Measurements from ENCODE around the gene ZDHHC14. TPM values are rescaled to one million over a fixed set of nuclear protein-coding genes. Genes with fewer than 3 reads are reported as not detected.
"Not testable (repeated sequence)": the region's sequence is repeated elsewhere in the genome, so short reads cannot be mapped to it uniquely, and the experiment has no call there.

The ZDHHC14 gene
- total RNA-seq, 1 donor from 2014 or later: 9.3 TPM

GRCh38 chr6:157460182-157460999, 79.4 kb downstream of the ZDHHC14 start:
- TF ChIP-seq CTCF (IDR thresholded peaks at IDR 0.05): no peak
- intact Hi-C loops (cut with DNase I): no loop called here
- Histone ChIP-seq H3K27ac (peak overlapping the region; percentile 63), H3K27me3 (ENCODE audit: low read depth) (no peaks in the 10 kb centered on the region), H3K4me3 (no peak overlapping the region), H3K9me3 (no peaks in the 10 kb centered on the region), H3K4me1 (peaks cover 24% of the 10 kb centered on the region), H3K36me3 (no peaks in the 10 kb centered on the region)
- DNase-seq (no peak), ATAC-seq (peak in 1 of 2 donors; percentile 21)

GRCh38 chr6:157461000-157461915, 80.3 kb downstream of the ZDHHC14 start:
- TF ChIP-seq CTCF (IDR thresholded peaks at IDR 0.05): peak; percentile 29
- Histone ChIP-seq H3K27me3 (ENCODE audit: low read depth) (no peaks in the 10 kb centered on the region), H3K4me3 (no peak overlapping the region), H3K36me3 (no peaks in the 10 kb centered on the region), H3K9me3 (no peaks in the 10 kb centered on the region), H3K27ac (peak overlapping the region; percentile 63), H3K4me1 (peaks cover 24% of the 10 kb centered on the region)
- intact Hi-C loops (cut with DNase I): no loop called here
- ATAC-seq: peak; percentile 50 to 51
- DNase-seq: no peak

GRCh38 chr6:157462956-157463742, 82.2 kb downstream of the ZDHHC14 start:
- no peak for ATAC-seq

GRCh38 chr6:157463743-157464135, 82.7 kb downstream of the ZDHHC14 start:
- H3K27me3 ChIP-seq (ENCODE audit: low read depth); H3K27ac ChIP-seq; H3K4me3 ChIP-seq; ATAC-seq; H3K9me3 ChIP-seq; H3K36me3 ChIP-seq; DNase-seq; intact Hi-C loops (cut with DNase I): not testable (repeated sequence)
- H3K4me1 ChIP-seq: peaks cover 24% of the 10 kb centered on the region

More at GRCh38 chr6:157462956-157463742, 82.2 kb downstream of the ZDHHC14 start:
- intact Hi-C loops (cut with DNase I): no loop called here
- Histone ChIP-seq H3K4me3 (no peak overlapping the region), H3K4me1 (peaks cover 24% of the 10 kb centered on the region), H3K27ac (peak overlapping the region; percentile 63), H3K27me3 (ENCODE audit: low read depth) (no peaks in the 10 kb centered on the region), H3K36me3 (no peaks in the 10 kb centered on the region), H3K9me3 (no peaks in the 10 kb centered on the region)
- no peak for DNase-seq
- no peak for TF ChIP-seq CTCF (IDR thresholded peaks at IDR 0.05)

GRCh38 chr6:157464653-157465535, 83.9 kb downstream of the ZDHHC14 start:
- peaks cover 24% of the 10 kb centered on the region for H3K4me1 ChIP-seq
- ATAC-seq (no peak), DNase-seq (no peak)
- no peaks in the 10 kb centered on the region for H3K27me3 ChIP-seq (ENCODE audit: low read depth)
- H3K27ac ChIP-seq: no peak overlapping the region
- no peaks in the 10 kb centered on the region for H3K36me3 ChIP-seq
- TF ChIP-seq CTCF (IDR thresholded peaks at IDR 0.05): no peak
- no peaks in the 10 kb centered on the region for H3K9me3 ChIP-seq
- intact Hi-C loops (cut with DNase I): no loop called here
- no peak overlapping the region for H3K4me3 ChIP-seq
